Activated T-cell treated with anti-CD3 and anti-CD28 coated beads, Interleukin-2, amount 50 U/mL, for 4 hours (primary cell): ENCODE data around the gene SETD1B. TPM values are rescaled to one million over a fixed set of nuclear protein-coding genes. Genes with fewer than 3 reads are reported as not detected.

Source experiments
- ATAC-seq, 2 donors: fragments of 200-7000 bp; cut with Tn5 transposase; one replicate each; pipeline ENCODE4 v1.10.0; 2021
- DNase-seq: peaks from one replicate; pipeline ENCODE4 v3.0.0-alpha.2; 2020
- H3K27me3 Mint-ChIP-seq: one replicate; pipeline ENCODE4 v1.8.0; 2021; ENCODE audit warnings: low read depth, mixed read lengths
- H3K36me3 Mint-ChIP-seq: one replicate; pipeline ENCODE4 v1.8.0; 2022; ENCODE audit warnings: mixed read lengths; ENCODE audit not compliant: insufficient read depth
- H3K4me1 Mint-ChIP-seq: one replicate; pipeline ENCODE4 v1.8.0; 2021; ENCODE audit warnings: low read depth, mixed read lengths
- H3K4me3 Mint-ChIP-seq: one replicate; pipeline ENCODE4 v1.8.0; 2021; ENCODE audit warnings: mild to moderate bottlenecking, moderate library complexity, mixed read lengths
- H3K9me3 Mint-ChIP-seq: one replicate; pipeline ENCODE4 v1.8.0; 2021; ENCODE audit warnings: mixed read lengths
- total RNA-seq, 3 donors: library from RNA; stranded (reverse); gene quantifications; one replicate each; pipeline ENCODE4 v1.2.1, GENCODE V29; 2021

The SETD1B gene
- total RNA-seq, 3 donors from 2014 or later = 30.4 to 32.7 (median 31.7) TPM

- Mint-ChIP-seq H3K27me3 (no peaks in the 10 kb centered on the region), H3K9me3 (no peaks in the 10 kb centered on the region), H3K4me1 (peaks cover 10% of the 10 kb centered on the region), H3K36me3 (no peaks in the 10 kb centered on the region), H3K4me3 (no peak overlapping the region)
- ATAC-seq (peak; percentile 81 to 86), DNase-seq (peak; percentile 73)
These were observed 30.6 kb upstream of the SETD1B start for GRCh38 chr12:121773011-121773777.

- no peak overlapping the region for H3K4me3 Mint-ChIP-seq
- ATAC-seq (no peak), DNase-seq (no peak)
- peaks cover 8% of the 10 kb centered on the region for H3K36me3 Mint-ChIP-seq
- H3K9me3 Mint-ChIP-seq = no peaks in the 10 kb centered on the region
- H3K4me1 Mint-ChIP-seq = peaks cover 12% of the 10 kb centered on the region
- H3K27me3 Mint-ChIP-seq = no peaks in the 10 kb centered on the region
These were observed 28.8 kb upstream of the SETD1B start for GRCh38 chr12:121774968-121775474.

DNA sequence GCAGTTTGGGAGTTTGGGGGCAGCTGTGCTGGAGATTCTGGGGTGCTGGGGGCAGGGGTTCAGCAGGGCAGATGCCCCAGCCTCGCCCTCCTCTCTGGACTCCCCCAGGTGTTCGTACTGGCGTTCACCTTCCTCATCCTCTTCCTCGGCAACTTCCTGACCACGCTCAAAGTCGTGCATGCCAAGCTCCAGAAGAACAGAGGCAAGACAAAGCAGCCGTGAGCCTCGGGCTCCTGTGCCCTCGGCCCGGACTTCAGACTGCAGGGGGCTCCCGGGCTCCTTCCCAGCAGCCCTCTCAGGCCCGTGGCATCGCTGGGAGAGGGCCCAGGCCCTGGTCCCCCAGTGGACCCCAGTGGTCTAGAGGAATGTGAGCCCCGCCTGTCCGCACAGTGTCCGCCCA, 28.3 kb upstream of the SETD1B start:
- ATAC-seq (no peak), DNase-seq (no peak)
- H3K36me3 Mint-ChIP-seq = peaks cover 10% of the 10 kb centered on the region
- H3K27me3 Mint-ChIP-seq = no peaks in the 10 kb centered on the region
- H3K4me3 Mint-ChIP-seq = no peak overlapping the region
- no peaks in the 10 kb centered on the region for H3K9me3 Mint-ChIP-seq
- peaks cover 16% of the 10 kb centered on the region for H3K4me1 Mint-ChIP-seq

- no peaks in the 10 kb centered on the region for H3K27me3 Mint-ChIP-seq
- ATAC-seq (peak; percentile 83 to 89), DNase-seq (peak; percentile 95)
- H3K9me3 Mint-ChIP-seq = no peaks in the 10 kb centered on the region
- H3K36me3 Mint-ChIP-seq = peaks cover 10% of the 10 kb centered on the region
- peaks cover 24% of the 10 kb centered on the region for H3K4me1 Mint-ChIP-seq
- no peak overlapping the region for H3K4me3 Mint-ChIP-seq
These were observed 27.4 kb upstream of the SETD1B start for GRCh38 chr12:121776190-121777098.

- H3K9me3 Mint-ChIP-seq = no peaks in the 10 kb centered on the region
- H3K4me3 Mint-ChIP-seq = no peak overlapping the region
- H3K36me3 Mint-ChIP-seq = peaks cover 14% of the 10 kb centered on the region
- H3K27me3 Mint-ChIP-seq = no peaks in the 10 kb centered on the region
- ATAC-seq = no peak
- no peak for DNase-seq
- peaks cover 36% of the 10 kb centered on the region for H3K4me1 Mint-ChIP-seq
These were observed 25.0 kb upstream of the SETD1B start for GRCh38 chr12:121778567-121779421.

DNA sequence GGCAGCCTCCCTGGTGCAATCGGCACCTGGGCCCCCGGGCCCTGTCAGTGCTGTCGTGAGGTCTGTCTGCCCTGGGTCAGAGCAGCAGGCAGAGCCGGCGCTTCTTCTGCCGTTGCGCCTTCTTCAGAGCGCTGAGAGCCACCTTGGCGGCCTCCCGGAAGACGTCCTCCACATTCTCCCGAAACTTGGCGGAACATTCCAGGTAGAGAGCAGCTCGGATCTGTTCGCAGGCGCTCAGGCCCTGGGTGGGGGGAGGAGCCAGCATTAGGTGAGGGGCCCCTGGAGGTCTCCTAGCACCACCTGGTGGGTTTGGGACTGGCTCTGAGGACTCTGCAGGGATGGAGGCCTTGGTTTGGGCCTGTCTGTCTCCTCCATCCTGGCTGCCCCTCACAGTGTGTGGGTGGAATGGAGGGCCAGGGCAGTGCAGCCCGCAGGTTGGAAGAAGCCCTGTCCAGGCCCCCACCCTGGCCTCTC, 24.4 kb upstream of the SETD1B start:
- Mint-ChIP-seq H3K4me3 (no peak overlapping the region), H3K9me3 (no peaks in the 10 kb centered on the region), H3K27me3 (no peaks in the 10 kb centered on the region), H3K36me3 (peaks cover 15% of the 10 kb centered on the region), H3K4me1 (peaks cover 42% of the 10 kb centered on the region)
- DNase-seq = no peak
- no peak for ATAC-seq

DNA sequence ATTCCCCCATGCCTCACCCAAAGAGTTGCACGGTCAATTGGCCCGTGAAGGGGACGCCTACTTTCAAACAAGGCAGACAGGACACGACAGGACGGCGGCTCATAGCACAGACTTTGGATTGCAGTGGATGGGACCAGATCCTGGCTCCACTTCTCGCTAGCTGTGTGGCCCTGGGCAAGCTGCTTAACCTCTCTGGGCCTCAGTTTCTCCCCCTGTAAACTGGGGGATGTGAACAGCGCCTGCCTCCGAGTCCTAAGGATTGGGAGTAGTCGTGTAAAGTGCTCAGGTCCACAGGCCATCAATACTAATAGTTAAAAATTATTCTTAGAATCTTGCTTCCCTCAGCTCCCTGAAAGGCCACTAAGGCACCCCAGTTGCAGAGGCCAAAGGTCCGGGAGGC, 23.4 kb upstream of the SETD1B start:
- DNase-seq (no peak), ATAC-seq (no peak)
- Mint-ChIP-seq H3K4me1 (peaks cover 50% of the 10 kb centered on the region), H3K9me3 (no peaks in the 10 kb centered on the region), H3K27me3 (no peaks in the 10 kb centered on the region), H3K36me3 (peaks cover 21% of the 10 kb centered on the region), H3K4me3 (no peak overlapping the region)

DNA sequence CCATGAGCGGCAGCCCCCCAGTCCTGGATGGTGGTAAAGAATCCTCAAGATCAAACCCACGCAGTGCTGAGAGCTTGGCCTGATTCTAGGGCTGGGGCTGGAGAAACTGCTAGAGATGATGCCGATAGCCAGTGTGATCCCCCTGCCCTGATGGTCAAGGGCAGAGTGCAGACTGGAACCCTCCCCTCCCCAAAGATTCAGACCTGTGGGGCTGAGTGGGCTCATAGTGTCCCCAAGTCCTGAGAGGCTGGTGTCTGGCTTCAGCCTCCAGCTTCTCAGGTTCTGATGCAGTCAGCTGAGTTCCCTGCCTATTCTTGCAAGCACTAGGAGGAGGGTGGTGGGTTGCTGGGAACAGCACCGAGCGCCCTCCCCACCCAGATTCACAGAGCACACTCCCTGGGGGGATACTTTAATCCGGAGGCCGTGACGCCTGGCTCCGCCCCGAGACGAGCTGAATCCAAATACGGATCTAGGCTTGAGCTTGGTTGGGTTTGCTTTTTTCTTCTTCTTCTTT, 22.3 kb upstream of the SETD1B start:
- Mint-ChIP-seq H3K4me1 (peaks cover 57% of the 10 kb centered on the region), H3K36me3 (peaks cover 21% of the 10 kb centered on the region), H3K4me3 (peak overlapping the region; percentile 55), H3K27me3 (no peaks in the 10 kb centered on the region), H3K9me3 (no peaks in the 10 kb centered on the region)
- ATAC-seq (peak in 1 of 2 donors; percentile 22), DNase-seq (no peak)

GRCh38 chr12:121781998-121782979, 21.5 kb upstream of the SETD1B start:
- Mint-ChIP-seq H3K4me3 (peak overlapping the region; percentile 55), H3K4me1 (peaks cover 64% of the 10 kb centered on the region), H3K9me3 (no peaks in the 10 kb centered on the region), H3K36me3 (peaks cover 24% of the 10 kb centered on the region), H3K27me3 (no peaks in the 10 kb centered on the region)
- ATAC-seq (peak; percentile 84 to 85), DNase-seq (peak; percentile 60)

DNA sequence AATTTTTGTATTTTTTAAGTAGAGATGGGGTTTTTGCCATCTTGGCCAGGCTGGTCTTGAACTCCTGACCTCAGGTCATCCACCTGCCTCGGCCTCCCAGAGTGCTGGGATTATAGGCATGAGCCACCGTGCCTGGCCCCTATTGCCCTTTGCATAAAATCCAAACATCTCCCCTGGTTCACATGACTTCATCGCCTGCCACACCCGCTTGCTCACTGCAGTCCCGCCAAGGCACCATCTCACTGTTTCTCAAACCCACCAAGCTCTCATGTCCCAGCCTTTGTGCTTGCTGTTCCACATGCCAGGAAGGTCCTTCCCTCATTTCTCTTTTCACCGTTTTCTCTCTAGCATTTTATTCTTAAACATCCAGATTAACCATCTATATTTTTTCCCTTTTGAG, 20.0 kb upstream of the SETD1B start:
- ATAC-seq = no peak
- no peaks in the 10 kb centered on the region for H3K9me3 Mint-ChIP-seq
- no peak for DNase-seq
- peaks cover 20% of the 10 kb centered on the region for H3K36me3 Mint-ChIP-seq
- no peaks in the 10 kb centered on the region for H3K27me3 Mint-ChIP-seq
- peaks cover 76% of the 10 kb centered on the region for H3K4me1 Mint-ChIP-seq
- H3K4me3 Mint-ChIP-seq = peak overlapping the region; percentile 19

- Mint-ChIP-seq H3K4me1 (peaks cover 81% of the 10 kb centered on the region), H3K4me3 (peak overlapping the region; percentile 74), H3K9me3 (no peaks in the 10 kb centered on the region), H3K36me3 (peaks cover 16% of the 10 kb centered on the region), H3K27me3 (no peaks in the 10 kb centered on the region)
- peak; percentile 11 to 32 for ATAC-seq
- no peak for DNase-seq
These were observed 19.3 kb upstream of the SETD1B start for GRCh38 chr12:121784460-121784859.

DNA sequence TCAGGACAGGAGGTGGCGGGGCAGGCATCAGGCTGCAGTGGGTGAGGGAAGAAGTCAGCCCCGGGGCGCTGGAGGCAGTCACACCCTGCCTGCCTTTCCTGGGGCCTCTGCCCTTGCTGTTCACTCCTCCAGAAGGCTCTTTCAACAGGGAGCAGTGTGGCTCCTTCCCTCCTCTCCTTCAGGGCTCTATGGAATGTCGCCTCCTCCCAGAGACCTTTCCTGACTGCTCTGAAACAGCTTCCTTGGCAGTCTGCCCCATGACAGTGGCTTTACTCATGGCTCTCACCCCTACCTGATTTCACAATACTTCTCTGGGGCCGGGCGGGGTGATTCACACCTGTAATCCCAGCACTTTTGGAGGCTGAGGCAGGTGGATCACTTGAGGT, 17.4 kb upstream of the SETD1B start:
- Mint-ChIP-seq H3K4me1 (peaks cover 87% of the 10 kb centered on the region), H3K4me3 (peak overlapping the region; percentile 61), H3K36me3 (peaks cover 18% of the 10 kb centered on the region), H3K27me3 (no peaks in the 10 kb centered on the region), H3K9me3 (no peaks in the 10 kb centered on the region)
- peak; percentile 42 for DNase-seq
- no peak for ATAC-seq
